ENCODE data around the gene TSPAN14. TPM values are rescaled to one million over a fixed set of nuclear protein-coding genes. Genes with fewer than 3 reads are reported as not detected.

TSPAN14 gene
- total RNA-seq, 1 experiment from 2014 or later = 46.9 TPM

- peak overlapping the region; percentile 37 for H3K27ac Mint-ChIP-seq (ENCODE audit: low read depth, unreplicated experiment)
- ChIA-PET CTCF (interaction anchor here (0.6 to 21.4 kb wide), 5 partner anchors 9 to 315 kb away, joined by 3 to 923 read pairs (median 5); partner anchors contain the start of gene TSPAN14), POLR2A (interaction anchor here (0.6 to 11.3 kb wide), 10 partner anchors 9 to 128 kb away, joined by 3 to 225 read pairs (median 6); partner anchors contain the start of gene TSPAN14)
- H3K4me1 Mint-ChIP-seq (ENCODE audit: insufficient read depth, unreplicated experiment) = peaks cover 73% of the 10 kb centered on the region
- no peaks in the 10 kb centered on the region for H3K9me3 Mint-ChIP-seq (ENCODE audit: unreplicated experiment)
- H3K27me3 Mint-ChIP-seq (ENCODE audit: insufficient read depth, unreplicated experiment) = no peaks in the 10 kb centered on the region
- peaks cover 24% of the 10 kb centered on the region for H3K36me3 Mint-ChIP-seq (ENCODE audit: insufficient read depth, unreplicated experiment)
- no TSS peak for BruUV-seq (replicated peaks)
- no peak for TF ChIP-seq CTCF (IDR thresholded peaks at IDR 0.05; ENCODE audit: unreplicated experiment)
- H3K4me3 Mint-ChIP-seq (ENCODE audit: unreplicated experiment) = no peak overlapping the region
- DNase-seq (ENCODE audit: unreplicated experiment) = no peak
- intact Hi-C loops (cut with micrococcal nuclease) = no loop called here
These were observed 42.6 kb downstream of the TSPAN14 start for GRCh38 chr10:80496555-80497172.

DNA sequence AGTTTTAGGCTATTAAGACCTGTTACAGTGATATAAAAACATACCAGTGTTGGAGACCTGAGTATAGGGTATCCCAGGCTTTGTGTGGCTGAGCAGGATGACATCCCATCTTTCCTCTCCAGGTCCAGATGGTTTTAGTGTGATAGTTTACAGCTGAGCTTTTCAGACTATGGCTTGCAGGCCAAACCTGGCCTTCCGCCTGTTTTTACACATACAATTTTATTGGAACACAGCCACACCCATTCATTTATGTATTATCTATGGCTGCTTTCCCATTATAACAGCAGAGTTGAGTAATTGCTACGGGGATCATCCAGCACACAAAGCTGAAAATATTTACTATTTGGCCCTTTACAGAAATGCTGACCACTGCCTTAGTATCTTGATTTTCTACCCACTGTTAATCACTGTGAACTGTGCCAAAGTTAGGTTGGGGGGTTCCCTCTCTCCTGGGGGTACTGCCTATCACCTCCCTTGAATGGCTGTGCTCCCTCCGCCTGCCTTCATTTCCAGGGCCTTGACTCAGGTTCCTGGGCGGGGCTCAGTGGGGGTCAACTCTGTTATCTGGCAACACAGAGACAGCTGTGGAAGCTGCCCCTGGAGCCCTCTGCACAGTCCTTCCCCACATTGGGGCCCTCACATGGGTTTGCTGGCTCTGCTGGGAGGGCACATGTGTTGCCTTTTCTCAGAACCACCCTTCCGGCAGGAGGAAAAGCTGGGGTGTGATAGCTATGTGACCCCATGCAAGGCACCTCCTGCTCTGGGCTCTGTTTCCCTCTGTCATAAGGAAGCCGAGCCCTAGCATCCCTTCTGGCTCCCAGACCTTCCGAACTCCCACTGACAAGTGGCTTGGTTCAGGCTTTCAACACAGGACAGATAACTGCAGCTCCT, 43.3 kb downstream of the TSPAN14 start:
- Mint-ChIP-seq H3K36me3 (ENCODE audit: insufficient read depth, unreplicated experiment) (peaks cover 23% of the 10 kb centered on the region), H3K4me1 (ENCODE audit: insufficient read depth, unreplicated experiment) (peaks cover 78% of the 10 kb centered on the region), H3K4me3 (ENCODE audit: unreplicated experiment) (peak overlapping the region; percentile 45), H3K27ac (ENCODE audit: low read depth, unreplicated experiment) (peak overlapping the region; percentile 37), H3K9me3 (ENCODE audit: unreplicated experiment) (no peaks in the 10 kb centered on the region), H3K27me3 (ENCODE audit: insufficient read depth, unreplicated experiment) (no peaks in the 10 kb centered on the region)
- no peak for TF ChIP-seq CTCF (IDR thresholded peaks at IDR 0.05; ENCODE audit: unreplicated experiment)
- DNase-seq (ENCODE audit: unreplicated experiment) = peak; percentile 90
- CTCF ChIA-PET = interaction anchor here (1.2 to 21.4 kb wide), 5 partner anchors 8 to 115 kb away, joined by 4 to 923 read pairs (median 7); partner anchors contain the start of gene TSPAN14
- intact Hi-C loops (cut with micrococcal nuclease) = loop anchor here (1.0 kb wide), 1 partner anchor 25 kb away; no protein-coding TSS in a partner anchor
- no TSS peak for BruUV-seq (replicated peaks)
- POLR2A ChIA-PET = interaction anchor here (0.7 to 11.3 kb wide), 7 partner anchors 8 to 86 kb away, joined by 3 to 225 read pairs (median 9); partner anchors contain the start of gene TSPAN14

- no peaks in the 10 kb centered on the region for H3K9me3 Mint-ChIP-seq (ENCODE audit: unreplicated experiment)
- CTCF ChIA-PET = interaction anchor here (0.9 to 21.4 kb wide), 6 partner anchors 9 to 116 kb away, joined by 3 to 923 read pairs (median 5); partner anchors contain the start of gene TSPAN14
- peak overlapping the region; percentile 37 for H3K27ac Mint-ChIP-seq (ENCODE audit: low read depth, unreplicated experiment)
- H3K4me3 Mint-ChIP-seq (ENCODE audit: unreplicated experiment) = peak overlapping the region; percentile 45
- no TSS peak for BruUV-seq (replicated peaks)
- peaks cover 17% of the 10 kb centered on the region for H3K36me3 Mint-ChIP-seq (ENCODE audit: insufficient read depth, unreplicated experiment)
- no peak for DNase-seq (ENCODE audit: unreplicated experiment)
- H3K27me3 Mint-ChIP-seq (ENCODE audit: insufficient read depth, unreplicated experiment) = no peaks in the 10 kb centered on the region
- H3K4me1 Mint-ChIP-seq (ENCODE audit: insufficient read depth, unreplicated experiment) = peaks cover 86% of the 10 kb centered on the region
- POLR2A ChIA-PET = interaction anchor here (0.9 to 11.3 kb wide), 11 partner anchors 9 to 115 kb away, joined by 3 to 225 read pairs (median 4); partner anchors contain the start of gene TSPAN14
- intact Hi-C loops (cut with micrococcal nuclease) = loop anchor here (1.0 kb wide), 1 partner anchor 26 kb away; no protein-coding TSS in a partner anchor
- TF ChIP-seq CTCF (IDR thresholded peaks at IDR 0.05; ENCODE audit: unreplicated experiment) = no peak
These were observed 44.1 kb downstream of the TSPAN14 start for GRCh38 chr10:80498078-80498832.
